ENCODE results near the gene RALB. TPM values are rescaled to one million over a fixed set of nuclear protein-coding genes. Genes with fewer than 3 reads are reported as not detected.
A peak's percentile ranks its signal among the peaks of the same experiment; 100 is the strongest.
"Not testable (repeated sequence)": the region's sequence is repeated elsewhere in the genome, so short reads cannot be mapped to it uniquely, and the experiment has no call there.

Gene RALB
- total RNA-seq, 1 experiment from 2014 or later: 31.5 TPM

DNA sequence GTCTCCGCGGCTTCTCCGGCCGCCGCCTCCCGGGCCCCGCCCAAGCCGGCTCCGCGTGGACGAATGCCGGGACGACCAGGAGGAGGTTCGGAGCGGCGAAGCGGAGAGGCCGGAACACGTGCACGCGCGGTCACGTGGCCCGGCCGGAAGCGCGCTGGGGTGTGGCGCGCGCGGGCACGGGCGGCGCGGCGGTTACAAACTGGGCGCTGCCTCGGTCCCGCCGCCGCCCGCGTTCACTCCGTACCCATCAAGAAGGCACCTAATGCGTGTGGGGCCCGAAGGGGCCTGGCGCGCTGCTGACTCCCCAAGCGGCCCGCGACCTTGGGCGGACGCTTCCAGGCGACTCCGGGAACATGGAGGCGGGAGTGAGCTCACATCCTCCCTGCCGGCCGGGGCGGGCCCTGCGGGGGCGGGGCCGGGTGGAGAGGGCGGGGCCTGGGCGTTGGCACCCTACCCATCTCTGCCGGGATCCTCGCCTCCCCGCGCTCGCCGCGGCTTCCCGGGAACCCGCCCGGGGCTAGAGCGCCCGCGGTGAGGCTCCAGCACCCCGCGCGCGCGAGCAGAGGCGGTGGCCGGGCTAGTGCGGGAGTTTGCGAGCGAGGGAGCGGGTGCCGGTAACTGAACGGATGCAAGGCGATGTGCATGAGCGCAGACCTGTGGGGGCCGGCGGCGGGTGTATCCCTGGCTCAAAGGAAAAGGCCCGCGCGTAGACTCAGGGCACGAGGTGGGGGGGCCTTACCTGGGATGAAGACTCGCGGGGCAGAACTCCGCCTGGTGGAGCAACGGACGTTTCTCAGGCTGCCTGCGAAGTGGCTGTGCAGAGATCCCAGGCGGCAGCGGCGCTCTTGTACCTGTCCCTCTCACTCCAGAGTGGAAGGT lies 29.4 kb upstream of the RALB start, which contains the start of gene TMEM185B:
Gene TMEM185B (minus strand): TSS at position 367 of the 879 bp plus-strand sequence. CDS start 424 bp downstream, outside the sequence.
- in situ Hi-C loops (cut with HindIII; ENCODE audit: low pct_unique_long_range_greater_than_20kb, low sequenced_read_pairs): no loop called here
- peak; percentile 70 for DNase-seq (ENCODE audit: low read depth, low spot score)

DNA sequence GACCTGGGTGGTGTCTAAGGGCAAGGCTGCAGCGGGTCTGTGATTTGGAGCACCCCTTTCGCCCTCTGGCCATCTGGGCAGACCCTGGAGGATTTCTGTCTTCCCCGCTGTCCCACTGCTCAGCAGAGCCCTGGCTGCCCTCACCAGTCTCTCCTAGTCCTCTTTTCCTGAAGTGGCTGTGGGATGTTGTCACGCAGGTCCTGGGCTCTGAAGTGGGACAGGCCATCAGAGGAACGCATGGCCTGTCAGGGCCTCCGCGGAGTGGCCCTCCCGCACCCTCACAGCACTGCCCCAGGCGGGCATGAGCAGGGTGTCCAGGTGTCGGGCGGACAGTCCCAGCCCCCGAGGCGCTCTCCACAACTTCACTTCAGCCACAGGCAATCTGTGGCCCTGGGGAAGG lies 28.4 kb upstream of the RALB start:
- DNase-seq (ENCODE audit: low read depth, low spot score): no peak
- in situ Hi-C loops (cut with HindIII; ENCODE audit: low pct_unique_long_range_greater_than_20kb, low sequenced_read_pairs): no loop called here

DNA sequence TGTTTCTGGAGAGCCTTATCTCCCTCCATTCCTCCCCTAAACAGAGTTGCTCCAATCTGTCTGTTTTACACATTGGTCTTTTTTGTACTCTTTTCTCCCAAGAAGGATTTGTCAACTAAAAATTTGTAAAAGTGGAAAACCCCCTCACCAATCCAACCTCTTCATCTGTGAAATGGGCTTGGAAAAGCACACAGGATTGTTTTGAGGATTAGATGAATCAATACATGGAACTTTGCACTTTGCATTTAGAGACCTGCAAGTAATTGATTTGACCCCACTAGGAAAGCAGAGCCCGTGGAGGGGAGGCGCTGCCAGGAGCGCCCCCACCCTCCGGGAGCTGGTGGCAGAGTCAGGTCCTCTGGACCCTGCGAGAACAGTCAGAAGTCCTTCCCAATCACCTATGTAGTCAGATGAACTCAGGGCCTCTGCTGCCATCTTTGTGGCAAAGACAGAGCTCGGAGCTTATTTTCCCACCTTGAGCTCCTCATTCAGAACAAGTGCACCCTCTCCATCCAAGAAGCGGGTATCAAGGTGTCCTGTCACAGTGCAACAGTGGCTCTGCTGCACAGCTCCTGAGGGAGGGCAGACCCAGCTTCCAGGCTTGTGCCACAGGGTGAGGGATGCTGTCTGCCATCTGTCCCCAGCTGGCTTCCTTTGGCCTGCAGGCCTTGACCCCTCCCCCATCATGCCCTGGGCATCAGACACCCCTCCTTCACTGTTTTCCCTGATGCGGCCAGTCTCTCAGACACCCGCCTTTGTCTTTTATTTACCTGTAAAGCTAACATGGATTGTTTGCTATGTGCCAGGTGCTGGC lies 27.7 kb upstream of the RALB start:
- in situ Hi-C loops (cut with HindIII; ENCODE audit: low pct_unique_long_range_greater_than_20kb, low sequenced_read_pairs): no loop called here
- no peak for DNase-seq (ENCODE audit: low read depth, low spot score)

DNA sequence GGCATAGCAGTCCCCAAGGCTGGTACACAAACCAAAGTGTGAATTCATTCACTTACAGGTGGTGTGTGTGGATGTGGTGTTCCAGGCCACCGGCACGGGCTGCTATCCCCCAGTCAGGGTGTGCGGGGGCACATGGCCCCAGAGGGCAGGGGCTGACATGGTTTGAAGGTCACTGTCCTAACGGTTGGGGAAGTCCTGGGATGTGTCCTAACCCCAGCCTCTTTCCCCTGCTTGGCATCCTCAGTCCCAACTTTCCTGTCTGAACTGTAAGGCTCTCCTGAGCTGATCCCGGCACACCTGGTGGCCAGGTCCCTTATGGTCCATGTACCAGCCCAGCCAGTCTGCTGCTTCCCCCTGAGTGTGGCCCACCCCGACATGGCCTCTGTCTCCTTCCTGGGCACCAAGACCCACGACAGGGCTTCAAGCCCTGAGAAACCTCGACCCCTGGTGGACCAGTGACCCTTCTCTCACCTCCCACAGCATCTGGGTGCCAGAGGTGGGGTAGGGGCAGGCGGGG lies 27.0 kb upstream of the RALB start:
- in situ Hi-C loops (cut with HindIII; ENCODE audit: low pct_unique_long_range_greater_than_20kb, low sequenced_read_pairs): no loop called here
- DNase-seq (ENCODE audit: low read depth, low spot score): no peak

DNA sequence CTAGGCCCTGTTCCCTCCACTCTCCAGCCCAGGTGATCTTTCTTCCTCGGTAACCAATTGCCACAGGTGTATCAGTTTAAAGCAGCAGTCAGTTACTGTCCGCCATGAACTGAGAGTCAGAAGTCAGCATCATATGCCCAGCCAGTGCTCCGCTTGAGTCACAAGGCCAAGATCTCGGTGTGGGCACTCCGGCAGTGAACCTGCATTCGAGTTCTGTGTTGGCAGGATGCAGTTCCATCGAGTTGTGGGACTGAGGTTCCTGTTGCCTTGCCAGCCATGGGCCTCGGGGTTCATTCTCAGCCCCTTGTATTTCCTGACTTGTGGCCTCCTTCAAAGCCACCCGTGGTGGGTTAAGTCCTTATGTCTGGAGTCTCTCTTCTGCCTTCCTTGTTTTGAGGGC lies 26.3 kb upstream of the RALB start:
- in situ Hi-C loops (cut with HindIII; ENCODE audit: low pct_unique_long_range_greater_than_20kb, low sequenced_read_pairs): no loop called here
- no peak for DNase-seq (ENCODE audit: low read depth, low spot score)

DNA sequence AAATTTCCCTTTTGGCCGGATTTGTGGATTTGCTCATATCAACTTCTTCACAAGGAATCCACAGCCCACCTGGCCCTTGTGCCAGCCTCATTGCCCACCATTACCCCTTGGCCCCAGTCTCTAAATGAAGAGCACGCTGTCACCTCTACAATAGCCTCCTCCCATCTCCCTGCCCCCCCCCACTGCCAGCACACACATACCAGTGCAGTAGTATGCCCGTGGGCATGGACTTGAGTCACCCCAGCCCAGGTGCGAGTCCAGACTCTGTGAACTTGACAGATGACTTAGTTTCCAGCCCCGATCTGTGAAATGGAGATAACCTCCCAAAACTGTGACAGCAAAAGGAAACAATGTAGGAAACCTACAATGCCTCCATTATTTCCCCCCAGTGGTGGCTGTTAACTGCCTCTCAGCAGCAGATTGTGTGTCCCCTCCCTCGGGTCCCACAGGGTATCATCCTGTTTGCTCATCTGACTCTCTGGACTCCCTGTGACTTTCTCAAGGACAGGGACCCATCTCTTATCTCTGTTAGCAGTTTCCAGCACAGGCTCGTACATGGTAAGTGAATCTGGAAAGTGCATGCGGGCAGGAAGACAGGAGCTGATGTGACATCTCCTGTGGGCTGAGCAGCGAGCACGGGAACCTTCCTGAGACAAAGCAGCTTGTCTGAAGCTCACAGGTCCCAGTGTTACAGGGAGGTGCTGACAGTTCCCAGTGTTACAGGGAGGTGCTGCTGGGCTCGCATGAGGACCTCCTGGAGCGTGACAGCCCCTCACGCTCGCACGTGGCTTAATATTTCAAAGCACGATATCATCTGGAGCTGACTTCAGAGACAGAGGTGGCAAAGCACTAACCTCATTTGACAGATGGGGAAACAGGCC lies 25.3 kb upstream of the RALB start:
- in situ Hi-C loops (cut with HindIII; ENCODE audit: low pct_unique_long_range_greater_than_20kb, low sequenced_read_pairs): no loop called here
- no peak for DNase-seq (ENCODE audit: low read depth, low spot score)

DNA sequence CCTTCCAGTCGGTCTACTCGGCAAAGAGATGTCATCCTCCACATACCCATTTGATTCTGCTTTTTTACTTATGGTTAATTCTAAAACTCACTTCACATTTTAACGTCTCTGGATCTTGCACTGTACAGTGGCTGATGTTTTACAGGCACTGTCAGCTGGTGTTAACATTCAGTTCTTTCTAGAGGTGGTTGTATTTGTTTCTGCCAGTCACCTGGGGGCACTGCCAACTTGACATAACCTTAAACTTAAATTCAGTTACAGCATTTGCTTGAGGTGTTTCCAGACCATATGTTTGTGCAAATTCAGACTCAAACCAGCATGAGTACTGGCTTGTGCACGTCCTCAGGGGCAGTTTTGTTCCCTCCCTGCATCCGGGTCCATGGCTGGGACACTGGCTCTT lies 24.1 kb upstream of the RALB start:
- in situ Hi-C loops (cut with HindIII; ENCODE audit: low pct_unique_long_range_greater_than_20kb, low sequenced_read_pairs): no loop called here
- DNase-seq (ENCODE audit: low read depth, low spot score): no peak

DNA sequence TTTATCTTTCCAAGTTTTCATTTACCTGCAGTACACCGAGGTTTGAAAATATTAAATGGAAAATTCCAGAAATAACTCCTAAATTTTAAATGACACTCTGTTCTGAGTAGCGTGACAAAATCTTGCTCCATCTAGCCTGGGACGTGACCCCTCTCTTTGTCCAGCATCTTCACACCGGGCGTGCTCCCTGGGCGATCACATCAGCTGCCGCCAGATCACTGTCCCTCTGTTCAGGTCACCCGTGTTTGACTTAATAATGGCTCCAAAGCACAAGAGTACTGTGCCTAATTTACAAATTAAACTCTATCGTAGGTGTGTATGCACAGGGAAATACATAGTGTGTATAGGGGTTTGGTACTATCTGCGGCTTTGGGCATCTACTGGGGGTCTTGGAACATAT lies 23.3 kb upstream of the RALB start:
- no peak for DNase-seq (ENCODE audit: low read depth, low spot score)
- in situ Hi-C loops (cut with HindIII; ENCODE audit: low pct_unique_long_range_greater_than_20kb, low sequenced_read_pairs): no loop called here

DNA sequence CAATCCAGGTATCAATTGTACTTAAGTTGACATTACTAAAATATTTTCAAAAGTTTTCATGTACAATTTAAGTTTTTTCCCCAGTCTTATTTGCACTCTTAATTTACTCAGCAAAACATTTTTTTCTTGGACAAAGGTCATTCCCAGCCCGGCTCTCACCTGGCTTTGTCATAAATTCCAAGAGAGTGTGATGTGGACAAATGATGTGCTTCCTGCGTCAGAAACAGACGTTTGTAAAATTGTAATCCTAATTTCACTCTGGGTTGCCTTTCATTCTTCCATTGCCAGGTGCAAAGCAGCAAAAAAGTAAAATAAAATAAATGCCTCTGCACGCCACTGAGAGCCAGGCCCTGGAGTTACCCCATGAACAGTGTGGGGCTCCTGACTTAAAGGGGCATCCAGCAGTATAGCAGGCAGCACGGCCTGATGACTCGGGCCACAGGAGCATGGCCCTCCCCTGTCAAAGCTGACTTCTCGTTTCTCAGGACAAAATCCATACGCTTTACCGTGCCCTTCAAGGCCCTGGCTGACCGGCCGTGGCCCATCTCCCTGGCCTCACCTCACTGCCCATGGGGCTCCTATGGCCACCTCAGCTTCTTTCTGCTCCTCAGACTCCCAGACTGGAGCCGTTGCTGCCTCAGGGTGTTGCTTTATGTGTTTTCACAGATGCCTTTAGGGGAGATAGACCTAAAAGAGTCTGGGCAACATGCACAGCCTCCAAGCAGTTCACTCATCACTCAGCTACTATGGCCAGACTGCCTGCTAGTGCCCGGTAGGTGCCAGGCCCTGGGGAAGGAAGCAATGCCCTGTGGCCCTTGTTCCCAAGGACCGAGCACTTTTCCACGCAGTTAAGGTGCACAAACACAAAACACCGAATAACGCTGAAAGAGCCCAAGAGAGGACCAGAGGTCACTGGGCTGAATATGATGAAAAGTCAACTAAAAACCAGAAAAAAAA lies 21.9 kb upstream of the RALB start:
- DNase-seq (ENCODE audit: low read depth, low spot score): no peak
- in situ Hi-C loops (cut with HindIII; ENCODE audit: low pct_unique_long_range_greater_than_20kb, low sequenced_read_pairs): no loop called here

DNA sequence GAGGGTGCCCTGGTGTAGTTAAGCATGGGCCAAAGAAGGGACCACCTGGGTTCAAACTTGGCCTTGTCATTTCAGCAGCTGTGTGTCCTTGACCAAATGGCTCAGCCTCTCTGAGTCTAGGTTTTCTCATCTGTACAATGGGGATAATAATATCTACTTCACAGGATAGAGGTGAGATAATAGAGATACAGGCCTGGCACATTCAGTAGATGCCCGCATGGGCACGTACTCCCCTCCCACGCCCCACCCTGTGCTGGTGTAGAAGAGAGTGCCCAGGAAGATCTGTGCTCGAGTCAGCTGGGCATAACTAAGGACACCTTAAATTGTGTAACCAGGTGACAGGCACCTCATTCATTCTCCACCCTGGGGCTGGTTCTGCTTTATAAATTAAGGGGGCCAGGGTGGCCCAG lies 21.1 kb upstream of the RALB start:
- in situ Hi-C loops (cut with HindIII; ENCODE audit: low pct_unique_long_range_greater_than_20kb, low sequenced_read_pairs): no loop called here
- DNase-seq (ENCODE audit: low read depth, low spot score): no peak

DNA sequence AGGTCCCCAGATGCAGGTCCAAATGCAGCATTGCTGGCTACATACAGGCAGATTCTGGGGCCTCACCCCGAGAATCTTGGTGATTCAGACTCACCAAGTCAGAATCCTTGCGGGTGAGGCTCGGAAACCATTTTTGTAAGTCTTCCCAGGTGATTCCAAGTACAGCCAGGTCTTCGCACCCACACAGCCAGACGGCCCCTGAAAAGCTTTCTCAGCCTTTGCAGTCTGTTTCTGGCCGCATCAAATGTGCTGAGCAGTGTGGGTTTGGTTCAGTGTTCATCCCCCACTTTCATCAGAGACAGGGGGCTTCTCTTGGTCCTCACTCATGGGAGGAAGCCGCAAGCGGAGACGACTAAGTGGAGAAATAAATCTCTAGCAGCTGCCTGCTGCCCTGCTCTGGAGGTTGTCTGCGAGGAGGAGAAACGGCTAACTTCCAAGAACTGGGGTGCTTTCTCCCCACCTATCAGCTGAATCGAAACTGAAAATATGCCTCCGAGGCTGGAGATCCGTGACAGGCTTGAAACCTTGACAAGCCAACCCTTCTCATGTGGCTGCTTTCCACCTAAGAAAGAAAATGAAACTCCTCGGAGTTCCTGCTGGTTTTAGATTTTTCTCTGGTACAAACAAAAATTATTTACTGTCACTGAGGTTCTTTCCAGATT lies 20.5 kb upstream of the RALB start:
- no peak for DNase-seq (ENCODE audit: low read depth, low spot score)
- in situ Hi-C loops (cut with HindIII; ENCODE audit: low pct_unique_long_range_greater_than_20kb, low sequenced_read_pairs): no loop called here

DNA sequence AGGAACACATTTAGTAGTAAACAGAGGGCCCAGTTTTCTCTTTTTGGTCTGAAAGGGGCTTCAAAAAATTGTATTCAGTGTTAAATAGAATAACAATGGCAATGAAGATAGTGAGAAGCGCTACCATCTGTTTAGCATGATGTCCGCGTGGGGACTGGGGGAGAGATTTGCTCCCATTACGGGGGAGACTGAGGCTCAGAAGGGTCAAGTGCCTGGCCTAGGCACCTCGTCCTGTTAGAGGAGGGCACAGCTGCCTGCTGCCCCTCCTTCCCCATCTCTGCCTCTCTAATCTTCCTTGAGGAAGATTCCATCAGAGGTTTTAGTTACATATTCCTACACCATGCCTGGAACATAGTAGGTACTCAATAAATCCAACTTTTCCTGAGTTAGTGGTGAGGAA lies 19.4 kb upstream of the RALB start:
- no peak for DNase-seq (ENCODE audit: low read depth, low spot score)
- in situ Hi-C loops (cut with HindIII; ENCODE audit: low pct_unique_long_range_greater_than_20kb, low sequenced_read_pairs): no loop called here

DNA sequence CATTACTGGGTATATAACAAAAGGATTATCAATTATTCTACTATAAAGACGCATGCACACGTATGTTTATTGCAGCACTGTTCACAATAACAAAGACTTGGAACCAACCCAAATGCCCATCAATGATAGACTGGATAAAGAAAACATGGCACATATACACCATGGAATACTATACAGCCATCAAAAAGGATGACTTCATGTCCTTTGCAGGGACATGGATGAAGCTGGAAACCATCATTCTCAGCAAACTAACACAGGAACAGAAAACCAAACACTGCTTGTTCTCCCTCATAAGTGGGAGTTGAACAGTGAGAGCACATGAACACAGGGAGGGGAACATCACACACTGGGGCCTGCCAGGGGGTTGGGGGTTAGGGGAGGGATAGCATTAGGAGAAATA lies 17.5 kb upstream of the RALB start:
- in situ Hi-C loops (cut with HindIII; ENCODE audit: low pct_unique_long_range_greater_than_20kb, low sequenced_read_pairs); DNase-seq (ENCODE audit: low read depth, low spot score): not testable (repeated sequence)

DNA sequence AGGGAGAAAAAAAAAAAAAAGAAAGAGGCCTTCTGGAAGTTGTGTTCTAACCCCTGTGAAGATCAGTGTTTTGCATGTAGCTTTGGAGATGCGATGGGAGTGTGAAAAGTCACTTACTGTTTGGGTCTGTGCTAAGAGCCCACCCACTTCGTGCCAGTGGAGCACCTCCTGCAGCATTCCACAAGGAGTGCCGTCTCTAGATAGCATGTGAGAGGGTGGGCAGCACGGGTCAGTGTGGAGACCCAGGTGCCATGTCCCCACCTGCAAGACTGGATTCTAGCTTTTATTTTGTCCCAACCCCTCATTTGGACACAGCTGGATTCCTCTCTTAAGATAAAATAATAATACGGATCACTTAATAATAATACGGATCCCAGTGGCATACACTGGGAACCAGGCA lies 17.0 kb upstream of the RALB start:
- DNase-seq (ENCODE audit: low read depth, low spot score): no peak
- in situ Hi-C loops (cut with HindIII; ENCODE audit: low pct_unique_long_range_greater_than_20kb, low sequenced_read_pairs): no loop called here

DNA sequence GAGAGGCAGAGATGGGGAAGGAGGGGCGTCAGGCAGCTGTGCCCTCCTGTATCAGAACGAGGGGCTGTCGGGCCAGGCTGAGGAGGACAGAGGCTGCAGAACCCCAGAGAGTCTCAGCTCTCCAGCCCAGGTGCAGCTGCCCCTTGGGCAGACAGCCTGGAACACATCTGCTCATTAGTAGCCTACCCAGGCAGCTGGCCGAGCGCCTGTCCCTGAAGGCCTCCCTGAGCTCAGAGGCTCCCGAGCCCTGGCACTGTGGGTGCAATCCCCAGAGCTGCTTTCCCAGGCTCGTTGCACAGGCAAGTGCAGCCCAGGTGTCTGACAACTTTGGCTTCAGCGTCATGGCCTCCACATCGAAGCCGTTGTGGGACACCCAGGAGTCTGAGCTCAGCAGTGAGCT lies 16.3 kb upstream of the RALB start:
- in situ Hi-C loops (cut with HindIII; ENCODE audit: low pct_unique_long_range_greater_than_20kb, low sequenced_read_pairs): no loop called here
- no peak for DNase-seq (ENCODE audit: low read depth, low spot score)

DNA sequence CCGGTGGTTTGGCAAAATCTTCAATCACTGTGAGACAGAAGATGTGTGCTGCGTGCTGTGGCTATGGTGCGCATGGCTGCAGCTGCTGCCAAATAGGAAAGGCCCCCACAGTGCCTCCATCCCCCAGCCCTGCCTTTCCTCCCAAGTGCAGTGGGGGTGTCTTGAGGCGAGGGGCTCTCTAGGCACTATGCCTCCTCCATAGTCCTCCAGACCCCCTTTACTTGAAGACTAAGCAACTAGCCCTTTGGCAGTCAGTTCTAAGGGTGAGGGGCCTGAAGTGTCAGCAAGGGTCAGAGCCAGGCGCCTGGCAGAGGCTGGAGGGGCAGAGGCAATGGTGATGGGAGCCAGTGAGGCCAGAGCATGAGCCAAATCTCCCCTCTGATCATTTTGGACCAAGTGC lies 15.9 kb upstream of the RALB start:
- DNase-seq (ENCODE audit: low read depth, low spot score): no peak
- in situ Hi-C loops (cut with HindIII; ENCODE audit: low pct_unique_long_range_greater_than_20kb, low sequenced_read_pairs): no loop called here
